Gastrocnemius medialis (tissue), 4 donors: ENCODE measurements around the gene FBXO24. TPM values are rescaled to one million over a fixed set of nuclear protein-coding genes. Genes with fewer than 3 reads are reported as not detected.
A peak's percentile ranks its signal among the peaks of the same experiment; 100 is the strongest.

Experiments
- ATAC-seq, 2 donors: fragments of 150-250 bp; one replicate each; pipeline ENCODE4 v1.9.1; 2016
- DNase-seq, 2 donors: peaks; one replicate each; pipeline ENCODE4 v3.0.0-alpha.2; 2019
- H3K27ac ChIP-seq, 4 donors: fragments of 200-600 bp; sonication (generic); 1 replicate in 1 of 4; 2 replicates in 3 of 4; pipeline ENCODE4 v1.5.1; 2016 to 2018; ENCODE audit warnings: mild to moderate bottlenecking in 2 of 4, moderate library complexity in 1 of 4
- H3K27me3 ChIP-seq, 3 donors: fragments of 200-600 bp; sonication (generic) in 2 of 3; 1 replicate in 1 of 3; 2 replicates in 2 of 3; pipeline versions ENCODE4 v1.5.1 to v1.6.0; 2016 to 2019; ENCODE audit warnings: mild to moderate bottlenecking in 1 of 3, moderate library complexity in 1 of 3
- H3K36me3 ChIP-seq, 2 donors: fragments of 200-600 bp; sonication (generic) in 1 of 2; one replicate each; pipeline ENCODE4 v1.5.1; 2017 to 2018
- H3K4me1 ChIP-seq, 2 donors: fragments of 200-600 bp; sonication (generic) in 1 of 2; one replicate each; pipeline ENCODE4 v1.5.1; 2016 to 2017; ENCODE audit warnings: mild to moderate bottlenecking in 2 of 2
- H3K4me3 ChIP-seq, 4 donors: fragments of 200-600 bp; sonication (generic) in 3 of 4; 1 replicate in 1 of 4; 2 replicates in 3 of 4; pipeline ENCODE4 v1.5.1; 2016 to 2019; ENCODE audit warnings: mild to moderate bottlenecking in 2 of 4
- H3K9me3 ChIP-seq, 3 donors: fragments of 200-600 bp; sonication (generic) in 2 of 3; 1 replicate in 1 of 3; 2 replicates in 2 of 3; pipeline ENCODE4 v1.5.1; 2016 to 2019
- POLR2A ChIP-seq, 2 donors: fragments of 450-650 bp; IDR thresholded peaks; one replicate each; pipeline ENCODE4 v1.6.1; 2017; ENCODE audit warnings: antibody characterized with exemption in 2 of 2, mild to moderate bottlenecking in 2 of 2, moderate library complexity in 2 of 2
- in situ Hi-C, 4 donors: fragments of 200-750 bp; cut with MboI; loops; one replicate each; pipeline versions ENCODE4 v1.15.0 to v1.8.0; 2017; ENCODE audit warnings: low sequenced_read_pairs in 4 of 4
- intact Hi-C: fragments of 100-400 bp; cut with DNase I; formaldehyde crosslinking; loops from one replicate; pipeline ENCODE4 v1.15.1; 2023; ENCODE audit warnings: low total_unique reads
- total RNA-seq, 4 donors: library from RNA; depleted of rRNA; stranded (reverse); fragments of >200 nt; gene quantifications; one replicate each; pipeline versions ENCODE4 v1.1.0 to v1.2.3, GENCODE V29; 2016
- TF ChIP-seq, protein P1 (sequence below), 5 experiments: fragments of 450-650 bp in 3 of 5; fragments of 200-600 bp in 2 of 5; sonication (generic) in 2 of 5; IDR thresholded peaks in 4 of 5; conservative IDR thresholded peaks in 1 of 5; 1 replicate in 4 of 5; 2 replicates in 1 of 5; pipeline ENCODE4 v1.5.1; 2016 to 2019; ENCODE audit warnings: antibody characterized with exemption in 5 of 5, mild to moderate bottlenecking in 3 of 5, moderate library complexity in 3 of 5

FBXO24 gene
- total RNA-seq, 4 donors from 2014 or later = not detected

GRCh38 chr7:100559127-100559526 lies 27.0 kb upstream of the FBXO24 start:
- DNase-seq (no peak), ATAC-seq (no peak)
- Histone ChIP-seq H3K9me3 (no peaks in the 10 kb centered on the region), H3K36me3 (peaks cover 0 to 14% of the 10 kb centered on the region in 2 donors), H3K4me1 (no peaks in the 10 kb centered on the region), H3K27me3 (no peaks in the 10 kb centered on the region), H3K27ac (peak overlapping the region in 1 of 4 donors; percentile 18), H3K4me3 (no peak overlapping the region)
- in situ Hi-C loops (loop anchor here in 3 of 4 donors (5.0 to 25.0 kb wide), 3 partner anchors 84 to 97 kb away; partner anchors contain the start of genes SPACDR (in 1 of the 3) and TSC22D4 (in 1 of the 3)), intact Hi-C loops (loop anchor here (1.0 kb wide), 1 partner anchor 90 kb away; no protein-coding TSS in a partner anchor)
- TF ChIP-seq, protein P1, sequence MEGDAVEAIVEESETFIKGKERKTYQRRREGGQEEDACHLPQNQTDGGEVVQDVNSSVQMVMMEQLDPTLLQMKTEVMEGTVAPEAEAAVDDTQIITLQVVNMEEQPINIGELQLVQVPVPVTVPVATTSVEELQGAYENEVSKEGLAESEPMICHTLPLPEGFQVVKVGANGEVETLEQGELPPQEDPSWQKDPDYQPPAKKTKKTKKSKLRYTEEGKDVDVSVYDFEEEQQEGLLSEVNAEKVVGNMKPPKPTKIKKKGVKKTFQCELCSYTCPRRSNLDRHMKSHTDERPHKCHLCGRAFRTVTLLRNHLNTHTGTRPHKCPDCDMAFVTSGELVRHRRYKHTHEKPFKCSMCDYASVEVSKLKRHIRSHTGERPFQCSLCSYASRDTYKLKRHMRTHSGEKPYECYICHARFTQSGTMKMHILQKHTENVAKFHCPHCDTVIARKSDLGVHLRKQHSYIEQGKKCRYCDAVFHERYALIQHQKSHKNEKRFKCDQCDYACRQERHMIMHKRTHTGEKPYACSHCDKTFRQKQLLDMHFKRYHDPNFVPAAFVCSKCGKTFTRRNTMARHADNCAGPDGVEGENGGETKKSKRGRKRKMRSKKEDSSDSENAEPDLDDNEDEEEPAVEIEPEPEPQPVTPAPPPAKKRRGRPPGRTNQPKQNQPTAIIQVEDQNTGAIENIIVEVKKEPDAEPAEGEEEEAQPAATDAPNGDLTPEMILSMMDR (IDR thresholded peaks at IDR 0.05 in 4 of 5, conservative IDR thresholded peaks at IDR 0.05 in 1 of 5) = no peak
- TF ChIP-seq POLR2A (IDR thresholded peaks at IDR 0.05) = no peak

- Histone ChIP-seq H3K27me3 (no peaks in the 10 kb centered on the region), H3K36me3 (peaks cover 0 to under 1% of the 10 kb centered on the region in 2 donors), H3K27ac (no peak overlapping the region), H3K9me3 (no peaks in the 10 kb centered on the region), H3K4me3 (no peak overlapping the region), H3K4me1 (no peaks in the 10 kb centered on the region)
- intact Hi-C loops (loop anchor here (5.0 kb wide), 1 partner anchor 79 kb away; the partner anchor contains the start of gene NYAP1), in situ Hi-C loops (loop anchor here in 1 of 4 donors (25.0 kb wide), 1 partner anchor 99 kb away; the partner anchor contains the start of gene SPACDR)
- no peak for ATAC-seq
- TF ChIP-seq, protein P1 (IDR thresholded peaks at IDR 0.05 in 4 of 5, conservative IDR thresholded peaks at IDR 0.05 in 1 of 5) = no peak
- no peak for TF ChIP-seq POLR2A (IDR thresholded peaks at IDR 0.05)
- DNase-seq = no peak
Measured at GRCh38 chr7:100561491-100562194, 24.5 kb upstream of the FBXO24 start.

GRCh38 chr7:100562195-100563099 lies 23.7 kb upstream of the FBXO24 start:
- Histone ChIP-seq H3K27ac (no peak overlapping the region), H3K9me3 (no peaks in the 10 kb centered on the region), H3K4me3 (no peak overlapping the region), H3K36me3 (no peaks in the 10 kb centered on the region), H3K4me1 (no peaks in the 10 kb centered on the region), H3K27me3 (no peaks in the 10 kb centered on the region)
- in situ Hi-C loops (loop anchor here in 1 of 4 donors (25.0 kb wide), 1 partner anchor 100 kb away; the partner anchor contains the start of gene SPACDR), intact Hi-C loops (loop anchor here (5.0 kb wide), 1 partner anchor 80 kb away; the partner anchor contains the start of gene NYAP1)
- ATAC-seq (no peak), DNase-seq (no peak)
- TF ChIP-seq, protein P1 (IDR thresholded peaks at IDR 0.05 in 4 of 5, conservative IDR thresholded peaks at IDR 0.05 in 1 of 5) = no peak
- TF ChIP-seq POLR2A (IDR thresholded peaks at IDR 0.05) = no peak

DNA sequence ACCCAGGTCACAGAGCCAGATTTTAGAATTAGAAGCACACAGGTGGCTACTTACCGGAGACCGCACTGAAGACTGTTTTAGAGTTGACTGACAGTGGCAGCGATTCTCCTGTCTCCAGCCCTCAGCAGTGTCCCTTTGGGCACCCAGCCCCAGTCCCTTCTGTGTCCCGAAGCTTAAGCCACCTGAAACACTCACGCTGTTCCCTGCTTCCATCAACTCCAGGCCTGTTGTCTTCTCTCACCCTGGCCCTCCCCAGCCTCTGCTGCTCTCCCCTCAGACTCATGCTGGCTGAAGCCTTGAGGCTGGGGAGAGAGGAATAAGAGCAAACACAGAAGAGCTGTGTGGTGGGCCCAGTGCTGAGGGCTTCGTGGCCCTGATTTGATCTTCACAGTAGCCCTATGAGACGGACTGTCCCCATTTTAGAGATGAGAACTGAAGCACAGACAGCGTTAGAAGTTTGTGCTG lies 23.0 kb upstream of the FBXO24 start:
- Histone ChIP-seq H3K9me3 (no peaks in the 10 kb centered on the region), H3K4me3 (no peak overlapping the region), H3K4me1 (no peaks in the 10 kb centered on the region), H3K27me3 (no peaks in the 10 kb centered on the region), H3K36me3 (no peaks in the 10 kb centered on the region), H3K27ac (no peak overlapping the region)
- TF ChIP-seq, protein P1 (IDR thresholded peaks at IDR 0.05 in 4 of 5, conservative IDR thresholded peaks at IDR 0.05 in 1 of 5) = no peak
- no peak for TF ChIP-seq POLR2A (IDR thresholded peaks at IDR 0.05)
- intact Hi-C loops (loop anchor here (5.0 kb wide), 1 partner anchor 81 kb away; the partner anchor contains the start of gene NYAP1), in situ Hi-C loops (loop anchor here in 1 of 4 donors (25.0 kb wide), 1 partner anchor 101 kb away; the partner anchor contains the start of gene SPACDR)
- ATAC-seq = no peak
- no peak for DNase-seq
